22Rv1 (cell line): ENCODE results near the gene CFAP61.

Experiments
- CTCF ChIP-seq: fragments of 450-650 bp; IDR thresholded peaks from 2 replicates; pipeline ENCODE4 v1.5.1; 2017; ENCODE audit warnings: mild to moderate bottlenecking
- ZFX ChIP-seq: fragments of 450-650 bp; IDR thresholded peaks from 2 replicates; pipeline ENCODE4 v1.6.1; 2017; ENCODE audit warnings: antibody characterized with exemption, borderline replicate concordance

GRCh38 chr20:20223981-20224380 is 171.6 kb downstream of the CFAP61 start:
- TF ChIP-seq CTCF (no peak), ZFX (no peak)
